Stimulated activated CD8-positive, alpha-beta memory T cell treated with anti-CD3 and anti-CD28 coated beads, Interleukin-7, amount 100 ng/mL, for 48 hours (primary cell): ENCODE measurements around the gene C1QTNF12.

ENCODE experiments used
- DNase-seq, 2 donors: peaks; one replicate each; pipeline ENCODE4 v3.0.0-alpha.2; 2020; ENCODE audit warnings: low read depth in 1 of 2; ENCODE audit errors: extremely low read depth in 1 of 2

Gene C1QTNF12, protein sequence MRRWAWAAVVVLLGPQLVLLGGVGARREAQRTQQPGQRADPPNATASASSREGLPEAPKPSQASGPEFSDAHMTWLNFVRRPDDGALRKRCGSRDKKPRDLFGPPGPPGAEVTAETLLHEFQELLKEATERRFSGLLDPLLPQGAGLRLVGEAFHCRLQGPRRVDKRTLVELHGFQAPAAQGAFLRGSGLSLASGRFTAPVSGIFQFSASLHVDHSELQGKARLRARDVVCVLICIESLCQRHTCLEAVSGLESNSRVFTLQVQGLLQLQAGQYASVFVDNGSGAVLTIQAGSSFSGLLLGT

DNA sequence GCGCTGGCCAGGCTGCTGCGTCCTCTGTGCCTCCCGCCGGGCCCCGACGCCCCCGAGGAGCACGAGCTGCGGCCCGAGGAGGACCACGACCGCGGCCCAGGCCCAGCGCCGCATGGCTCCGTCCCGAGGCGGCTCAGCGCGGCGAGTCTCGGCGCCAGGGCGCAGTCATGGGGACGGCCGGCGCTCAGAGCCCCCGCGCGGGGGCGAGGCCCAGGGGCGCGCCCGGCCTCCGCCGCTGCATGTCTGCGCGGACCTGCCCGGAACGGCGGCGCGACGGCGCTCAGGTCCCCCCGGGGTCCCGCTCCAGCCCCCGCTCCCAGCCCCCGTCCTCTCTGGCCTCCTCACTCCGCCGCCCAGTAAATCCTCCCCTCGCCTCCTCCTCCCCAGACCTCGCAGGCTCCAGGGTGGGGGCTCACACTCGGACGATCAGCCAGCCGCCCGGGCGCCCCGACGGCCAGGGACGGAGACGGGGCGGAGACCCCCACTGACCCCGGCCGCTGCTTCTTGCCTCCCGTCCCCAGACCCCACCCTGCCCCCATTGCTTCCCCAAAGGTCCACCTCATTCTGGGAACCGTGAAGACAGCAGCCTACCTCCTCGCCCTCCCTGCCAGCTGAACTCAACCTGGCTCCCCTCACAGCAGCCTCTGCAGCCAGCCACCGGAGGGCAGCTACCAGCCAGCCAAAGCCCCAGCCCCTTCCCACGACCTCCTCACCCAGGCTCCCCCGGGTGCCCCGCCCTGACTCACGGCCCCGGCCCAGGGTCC, at the start of gene C1QTNF12:
TSS of gene C1QTNF12 (minus strand) at position 146 of the 764 bp plus-strand sequence. CDS start at position 114, 32 bp downstream.
- DNase-seq, result no peak

DNA sequence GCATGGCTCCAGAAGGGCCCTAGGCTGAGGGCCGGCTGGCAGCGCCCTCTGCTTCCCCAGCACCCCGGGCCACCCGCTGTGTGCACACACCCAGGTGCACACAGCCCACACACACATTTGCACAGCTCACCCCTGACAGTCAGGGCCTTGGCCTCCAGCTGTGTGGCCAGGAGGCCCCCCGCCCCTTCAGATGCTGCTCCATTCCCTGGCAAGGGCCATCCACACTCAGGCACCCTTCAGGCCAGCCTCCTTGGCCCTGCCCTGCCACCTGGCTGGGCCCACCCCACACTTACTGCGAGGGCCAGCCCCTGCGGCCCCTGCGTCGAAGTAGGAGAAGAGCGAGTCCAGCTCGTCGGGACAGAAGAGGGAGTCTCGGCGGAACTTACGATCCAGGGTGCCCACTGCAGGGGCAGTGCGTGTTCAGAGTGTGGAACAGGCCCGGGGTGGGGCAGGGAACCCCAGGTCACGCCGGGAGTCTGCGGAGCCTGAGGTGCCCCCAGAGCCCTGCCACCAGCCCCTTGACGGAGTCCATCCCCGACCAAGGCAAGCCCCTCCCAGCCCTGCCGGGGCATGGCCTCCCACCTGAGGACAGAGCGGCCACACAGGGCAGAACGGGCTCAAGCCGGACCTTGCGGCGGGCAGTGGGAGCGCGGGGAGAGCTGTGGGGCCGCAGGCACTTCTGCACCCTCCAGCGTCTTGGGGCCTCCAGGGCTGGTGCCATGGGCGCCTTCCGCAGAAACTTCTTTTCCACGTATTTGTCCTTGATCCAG, 48.8 kb upstream of the C1QTNF12 start:
- no peak for DNase-seq

GRCh38 chr1:1294250-1294890, 47.8 kb upstream of the C1QTNF12 start:
- no peak for DNase-seq

- DNase-seq, result no peak
These were observed 47.0 kb upstream of the C1QTNF12 start for GRCh38 chr1:1293263-1294249.

DNA sequence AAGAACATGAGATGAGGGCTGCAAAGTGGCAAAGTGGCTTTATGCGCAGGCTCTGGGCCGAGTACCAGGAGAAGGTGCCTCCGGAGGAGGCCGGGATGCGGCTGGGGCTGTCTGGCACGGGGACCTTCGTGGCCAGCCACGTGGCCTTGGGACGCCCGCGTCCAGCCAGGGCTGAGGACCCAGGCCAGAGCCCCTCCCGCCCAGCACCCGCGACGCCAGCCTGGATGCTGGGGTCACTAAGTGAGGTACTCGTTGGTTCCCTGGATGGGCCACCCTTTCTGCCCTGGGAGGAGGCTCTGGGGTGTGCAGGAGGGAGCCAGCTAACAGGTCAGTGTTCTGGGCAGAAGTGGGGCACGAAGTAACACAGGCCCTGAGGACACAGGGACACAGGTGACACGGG, 46.3 kb upstream of the C1QTNF12 start:
- no peak for DNase-seq

DNA sequence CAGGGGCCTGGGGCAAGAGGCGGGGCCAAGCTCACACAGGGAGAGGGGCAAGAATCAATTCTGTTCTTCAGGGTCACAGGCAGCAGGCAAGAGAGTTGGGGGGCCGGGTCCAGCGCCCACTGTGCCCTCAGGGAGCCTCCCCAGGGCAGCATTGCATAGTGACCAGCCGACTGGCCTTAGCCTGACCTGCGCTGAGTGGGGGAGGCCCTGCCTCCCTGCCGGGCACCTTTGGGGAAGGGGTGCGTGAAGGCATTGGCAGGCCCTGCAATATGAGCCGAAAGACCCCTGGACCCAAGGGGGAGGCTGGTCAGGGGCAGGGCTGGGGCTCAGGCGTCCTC, 45.9 kb upstream of the C1QTNF12 start:
- no peak for DNase-seq

- no peak for DNase-seq
These were observed 45.3 kb upstream of the C1QTNF12 start for GRCh38 chr1:1291548-1292441.

DNA sequence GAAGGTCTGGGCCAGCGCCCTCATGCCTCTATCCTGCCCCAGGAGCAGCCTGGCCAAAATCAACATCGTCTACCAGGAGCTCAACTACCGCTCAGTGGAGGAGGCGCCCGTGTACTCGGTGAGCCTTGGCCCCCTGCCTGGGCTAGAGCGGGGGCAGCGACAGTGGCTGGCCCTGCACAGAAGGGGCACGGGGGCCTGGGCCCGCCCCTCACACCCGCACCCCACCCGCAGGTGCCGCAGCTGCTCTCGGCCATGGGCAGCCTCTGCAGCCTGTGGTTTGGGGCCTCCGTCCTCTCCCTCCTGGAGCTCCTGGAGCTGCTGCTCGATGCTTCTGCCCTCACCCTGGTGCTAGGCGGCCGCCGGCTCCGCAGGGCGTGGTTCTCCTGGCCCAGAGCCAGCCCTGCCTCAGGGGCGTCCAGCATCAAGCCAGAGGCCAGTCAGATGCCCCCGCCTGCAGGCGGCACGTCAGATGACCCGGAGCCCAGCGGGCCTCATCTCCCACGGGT, 44.6 kb upstream of the C1QTNF12 start:
- no peak for DNase-seq

DNA sequence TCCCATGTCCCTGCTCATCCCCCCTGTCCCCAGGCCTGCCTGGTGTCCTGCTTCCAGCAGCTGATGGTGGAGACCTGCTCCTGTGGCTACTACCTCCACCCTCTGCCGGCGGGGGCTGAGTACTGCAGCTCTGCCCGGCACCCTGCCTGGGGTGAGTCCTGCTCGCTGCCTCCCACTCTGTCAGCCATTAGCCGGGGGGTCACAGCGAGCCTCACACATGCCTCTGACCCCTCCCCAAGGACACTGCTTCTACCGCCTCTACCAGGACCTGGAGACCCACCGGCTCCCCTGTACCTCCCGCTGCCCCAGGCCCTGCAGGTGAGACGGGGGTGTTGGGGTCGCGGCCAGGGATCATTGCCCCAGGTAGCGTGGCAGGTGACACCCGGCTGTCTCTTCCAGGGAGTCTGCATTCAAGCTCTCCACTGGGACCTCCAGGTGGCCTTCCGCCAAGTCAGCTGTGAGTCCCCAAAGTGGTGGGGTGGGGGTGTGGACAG, 43.8 kb upstream of the C1QTNF12 start:
- DNase-seq, result no peak

GRCh38 chr1:1287288-1288110, 41.0 kb upstream of the C1QTNF12 start:
- DNase-seq, result no peak

GRCh38 chr1:1286313-1287261, 40.1 kb upstream of the C1QTNF12 start:
- no peak for DNase-seq

DNA sequence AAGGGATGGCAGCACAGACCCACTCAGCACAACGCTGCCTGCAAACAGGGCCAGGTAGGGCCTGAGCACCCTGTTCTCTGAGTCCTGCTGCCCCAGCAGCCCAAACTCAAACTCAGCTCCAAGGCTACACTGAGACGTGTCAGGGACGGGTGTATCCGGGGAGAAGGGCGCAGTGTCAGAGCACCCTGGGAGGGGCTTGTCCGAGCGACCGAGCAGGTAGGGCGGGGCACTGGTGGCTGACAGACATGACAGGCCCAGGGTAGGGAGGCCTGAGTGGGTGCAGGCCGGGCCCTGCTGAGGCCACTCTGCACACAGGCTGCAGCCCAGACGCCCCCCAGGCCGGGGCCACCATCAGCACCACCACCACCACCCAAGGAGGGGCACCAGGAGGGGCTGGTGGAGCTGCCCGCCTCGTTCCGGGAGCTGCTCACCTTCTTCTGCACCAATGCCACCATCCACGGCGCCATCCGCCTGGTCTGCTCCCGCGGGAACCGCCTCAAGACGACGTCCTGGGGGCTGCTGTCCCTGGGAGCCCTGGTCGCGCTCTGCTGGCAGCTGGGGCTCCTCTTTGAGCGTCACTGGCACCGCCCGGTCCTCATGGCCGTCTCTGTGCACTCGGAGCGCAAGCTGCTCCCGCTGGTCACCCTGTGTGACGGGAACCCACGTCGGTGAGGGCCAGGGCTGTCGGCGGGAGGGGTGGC, 39.2 kb upstream of the C1QTNF12 start:
- DNase-seq, result no peak

DNA sequence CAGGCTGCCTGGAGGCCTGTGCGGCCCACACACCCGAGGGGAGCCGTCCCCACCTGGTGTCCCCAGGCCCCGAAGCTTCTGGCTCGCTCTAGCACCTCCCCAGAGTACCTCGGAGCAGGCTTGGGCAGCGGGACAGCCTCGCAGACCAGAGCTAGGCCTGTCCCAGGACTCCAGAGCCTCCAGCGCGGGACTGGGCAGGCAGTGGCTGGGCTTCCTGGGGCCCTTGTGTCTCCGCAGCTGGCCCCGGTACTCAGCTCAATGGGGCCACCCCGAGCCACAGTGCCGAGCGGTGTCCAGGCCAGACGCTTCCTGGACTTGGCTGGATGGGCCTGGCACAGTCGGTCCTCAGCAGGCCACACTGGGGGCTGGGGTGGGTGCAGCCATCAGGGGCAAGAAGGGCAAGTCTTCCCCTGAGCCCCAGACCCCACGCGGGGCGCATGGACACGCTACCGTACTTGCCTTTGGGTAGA, 38.6 kb upstream of the C1QTNF12 start:
- no peak for DNase-seq

DNA sequence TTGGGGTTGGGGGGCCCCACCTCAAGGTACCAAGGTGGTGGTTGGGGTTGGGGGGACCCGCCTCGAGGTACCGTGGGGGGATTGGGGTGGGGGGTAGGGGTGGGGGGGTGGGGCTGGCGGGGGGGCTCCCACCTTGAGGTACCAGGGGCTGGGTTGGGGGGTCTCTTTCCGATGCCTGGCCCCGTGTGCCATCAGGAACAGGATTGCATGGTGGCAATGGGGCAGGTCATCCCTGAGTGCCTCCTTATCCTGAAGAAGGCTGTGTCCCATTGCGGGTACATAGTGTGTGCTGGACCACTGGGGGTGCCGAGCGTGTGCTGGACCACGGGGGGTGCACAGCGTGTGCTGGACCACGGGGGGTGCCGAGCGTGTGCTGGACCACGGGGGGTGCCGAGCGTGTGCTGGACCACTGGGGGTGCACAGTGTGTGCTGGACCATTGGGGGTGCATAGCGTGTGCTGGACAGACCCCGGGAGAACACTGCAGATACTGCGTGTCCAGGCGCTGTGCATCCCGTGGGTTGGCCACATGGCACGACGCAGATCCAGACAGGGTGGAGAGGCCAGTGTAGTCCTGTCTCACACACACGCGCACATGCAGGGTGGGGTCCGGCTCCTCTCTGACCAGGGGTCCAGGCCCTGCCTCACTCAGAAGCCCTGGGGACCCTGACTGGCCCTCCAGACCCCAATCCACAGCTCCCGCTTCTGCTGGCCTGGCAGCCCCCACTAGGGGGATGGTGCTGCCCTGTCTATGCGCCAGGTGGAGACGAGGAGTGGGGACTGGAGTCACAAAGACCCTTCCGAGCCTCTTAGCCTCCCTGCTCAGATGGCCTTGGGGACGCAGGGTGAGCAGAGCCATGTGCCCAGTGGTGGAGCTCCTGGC, 37.9 kb upstream of the C1QTNF12 start:
- DNase-seq, result no peak

- DNase-seq, result no peak
These were observed 37.3 kb upstream of the C1QTNF12 start for GRCh38 chr1:1283821-1284220.
